HG03095 (cell line): ENCODE measurements around the gene SPAG9.

Experiments
- ATAC-seq: cut with Tn5 transposase; IDR thresholded peaks from one replicate; pipeline ENCODE4 v1.9.1; 2021; ENCODE audit warnings: moderate library complexity; ENCODE audit not compliant: unreplicated experiment

The SPAG9 gene

GRCh38 chr17:50920041-50920410, 200.6 kb downstream of the SPAG9 start:
- ATAC-seq: no peak

GRCh38 chr17:50919321-50920040, 201.2 kb downstream of the SPAG9 start:
- no peak for ATAC-seq

GRCh38 chr17:50918933-50919296, 201.8 kb downstream of the SPAG9 start:
- ATAC-seq: no peak

GRCh38 chr17:50918071-50918932, 202.4 kb downstream of the SPAG9 start:
- no peak for ATAC-seq

GRCh38 chr17:50917418-50917743, 203.3 kb downstream of the SPAG9 start:
- no peak for ATAC-seq

- no peak for ATAC-seq
These were observed 203.8 kb downstream of the SPAG9 start for GRCh38 chr17:50916708-50917417.

GRCh38 chr17:50916026-50916707, 204.5 kb downstream of the SPAG9 start:
- ATAC-seq: no peak

- ATAC-seq: no peak
These were observed 206.1 kb downstream of the SPAG9 start for GRCh38 chr17:50914505-50915063.

- ATAC-seq: no peak
These were observed 207.5 kb downstream of the SPAG9 start for GRCh38 chr17:50913120-50913519.
